ENCODE data around the gene ASB13.

ASB13 gene

GRCh38 chr10:5668429-5668828, 2.0 kb upstream of the ASB13 start:
- no peak for DNase-seq

- no peak for DNase-seq
These were observed 641 bp upstream of the ASB13 start for GRCh38 chr10:5666841-5667630.

GRCh38 chr10:5665373-5666007, 905 bp downstream of the ASB13 start:
- no peak for DNase-seq

GRCh38 chr10:5663692-5664427, 2.5 kb downstream of the ASB13 start:
- DNase-seq = no peak

- DNase-seq = no peak
These were observed 3.5 kb downstream of the ASB13 start for GRCh38 chr10:5662708-5663579.

- no peak for DNase-seq
These were observed 5.4 kb downstream of the ASB13 start for GRCh38 chr10:5661043-5661442.

GRCh38 chr10:5659702-5660528, 6.5 kb downstream of the ASB13 start:
- DNase-seq = no peak

- DNase-seq = no peak
These were observed 7.3 kb downstream of the ASB13 start for GRCh38 chr10:5658871-5659618.

- no peak for DNase-seq
These were observed 9.4 kb downstream of the ASB13 start for GRCh38 chr10:5656737-5657579.

GRCh38 chr10:5655121-5655520, 11.3 kb downstream of the ASB13 start:
- DNase-seq = no peak

GRCh38 chr10:5654218-5654755, 12.1 kb downstream of the ASB13 start:
- DNase-seq = no peak

- no peak for DNase-seq
These were observed 13.6 kb downstream of the ASB13 start for GRCh38 chr10:5652746-5653145.

- no peak for DNase-seq
These were observed 15.0 kb downstream of the ASB13 start for GRCh38 chr10:5651388-5651764.

- DNase-seq = no peak
These were observed 15.6 kb downstream of the ASB13 start for GRCh38 chr10:5650664-5651387.

- DNase-seq = no peak
These were observed 16.6 kb downstream of the ASB13 start for GRCh38 chr10:5649746-5650145.

- DNase-seq = no peak
These were observed 17.6 kb downstream of the ASB13 start for GRCh38 chr10:5648494-5649457.

GRCh38 chr10:5647507-5648240, 18.7 kb downstream of the ASB13 start:
- DNase-seq = no peak

Data from stimulated activated CD4-positive, alpha-beta T cell treated with anti-CD3 and anti-CD28 coated beads, Interleukin-2, amount 100 ng/mL, for 48 hours (primary cell).